GM13977 (cell line): Measurements from ENCODE around the gene PLCB1.

ENCODE experiments used
- DNase-seq: peaks from one replicate; pipeline ENCODE4 v3.0.0; 2012; ENCODE audit warnings: low spot score
- CTCF ChIP-seq: IDR thresholded peaks from 2 replicates; pipeline ENCODE4 v1.5.1; 2012; ENCODE audit warnings: mild to moderate bottlenecking, control low read depth; ENCODE audit not compliant: insufficient read depth; ENCODE audit errors: extremely low read depth, missing control alignments
- in situ Hi-C: fragments of 300-500 bp; cut with MboI; formaldehyde crosslinking; loops from one replicate; pipeline ENCODE4 v1.12.0; 2022; ENCODE audit warnings: low sequenced_read_pairs, low pct_unique_long_range_greater_than_20kb, mixed read lengths, inconsistent platforms; ENCODE audit not compliant: unreplicated experiment

The PLCB1 gene

DNA sequence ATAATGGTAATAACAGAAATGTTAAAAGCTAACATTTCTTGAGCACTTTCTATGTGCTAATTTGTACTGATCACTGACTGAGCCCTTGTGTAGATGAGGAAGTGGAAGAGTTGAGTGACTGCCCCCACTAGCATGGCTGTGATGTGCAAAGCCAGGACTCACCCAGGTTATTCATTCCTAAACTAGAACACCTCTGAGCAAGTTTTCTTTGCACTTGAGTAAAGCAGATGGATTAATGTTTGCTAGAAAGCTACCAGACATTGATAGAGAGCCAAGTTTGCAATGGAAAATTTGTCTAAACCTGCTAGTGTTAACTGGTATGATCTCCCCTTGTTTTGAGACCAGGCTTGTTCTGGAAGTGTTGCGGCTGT lies 469.5 kb downstream of the PLCB1 start:
- in situ Hi-C loops, result no loop called here
- no peak for TF ChIP-seq CTCF
- DNase-seq, result peak; percentile 57

- in situ Hi-C loops, result no loop called here
- peak; percentile 44 for DNase-seq
- no peak for TF ChIP-seq CTCF
Observed at GRCh38 chr20:8602389-8603116, 470.5 kb downstream of the PLCB1 start.

GRCh38 chr20:8608470-8608869 lies 476.4 kb downstream of the PLCB1 start:
- in situ Hi-C loops, result no loop called here
- TF ChIP-seq CTCF, result no peak

GRCh38 chr20:8616792-8617191 lies 484.7 kb downstream of the PLCB1 start:
- DNase-seq, result no peak
- in situ Hi-C loops, result no loop called here
- TF ChIP-seq CTCF, result no peak

More at GRCh38 chr20:8608470-8608869, 476.4 kb downstream of the PLCB1 start:
- no peak for DNase-seq

- in situ Hi-C loops, result no loop called here
- no peak for TF ChIP-seq CTCF
- no peak for DNase-seq
Observed at GRCh38 chr20:8621001-8621400, 488.9 kb downstream of the PLCB1 start.

DNA sequence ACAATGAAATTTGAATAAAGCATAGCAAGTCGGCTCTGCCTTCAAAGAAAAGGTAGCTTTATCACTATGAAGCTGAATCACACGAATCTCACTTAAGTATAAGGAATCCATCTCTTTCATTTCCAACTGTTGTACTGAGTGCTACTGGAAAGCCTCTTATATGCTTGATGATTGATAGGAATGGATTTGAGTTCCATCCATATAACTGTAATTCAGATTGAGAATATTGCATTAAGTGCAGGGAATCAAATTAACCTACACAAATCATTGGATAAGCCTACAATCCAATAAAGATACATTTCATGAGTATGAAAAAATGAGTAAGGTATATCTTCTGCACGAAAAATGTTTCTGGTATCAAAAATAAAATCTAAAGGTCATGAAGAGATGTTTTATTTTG lies 492.0 kb downstream of the PLCB1 start:
- DNase-seq, result no peak
- no peak for TF ChIP-seq CTCF
- in situ Hi-C loops, result no loop called here
